DOHH2 (cell line): Measurements from ENCODE around the gene CNGB1.

Experiments used
- H3F3A ChIP-seq: fragments of 200-600 bp; sonication (generic), shearing (Covaris generic); 2 replicates; pipeline ENCODE4 v1.6.0; 2016; ENCODE audit warnings: antibody characterized with exemption, mild to moderate bottlenecking; ENCODE audit not compliant: control insufficient read depth, insufficient read depth
- H3K27ac ChIP-seq: fragments of 200-600 bp; sonication (generic); 2 replicates; pipeline ENCODE4 v1.5.1; 2014; ENCODE audit warnings: low read depth, mild to moderate bottlenecking, low read length, moderate library complexity
- H3K27me3 ChIP-seq: fragments of 200-600 bp; sonication (generic); 2 replicates; pipeline ENCODE4 v1.6.1; 2014; ENCODE audit warnings: mild to moderate bottlenecking, low read length, mixed read lengths; ENCODE audit not compliant: control insufficient read depth
- H3K36me3 ChIP-seq: fragments of 200-600 bp; sonication (generic); 2 replicates; pipeline ENCODE4 v1.6.1; 2014; ENCODE audit warnings: mild to moderate bottlenecking, low read length, moderate library complexity, mixed read lengths; ENCODE audit not compliant: control insufficient read depth
- H3K4me1 ChIP-seq: fragments of 200-600 bp; sonication (generic); 2 replicates; pipeline ENCODE4 v1.6.1; 2014; ENCODE audit warnings: mild to moderate bottlenecking, low read length, mixed read lengths; ENCODE audit not compliant: control insufficient read depth
- H3K4me2 ChIP-seq: fragments of 200-600 bp; sonication (generic); 2 replicates; pipeline ENCODE4 v1.6.0; 2014; ENCODE audit warnings: mild to moderate bottlenecking, low read length, moderate library complexity
- H3K4me3 ChIP-seq: fragments of 200-600 bp; sonication (generic); 2 replicates; pipeline ENCODE4 v1.5.1; 2014; ENCODE audit warnings: mild to moderate bottlenecking, low read length, mixed read lengths
- H3K79me2 ChIP-seq: fragments of 200-600 bp; sonication (generic); 2 replicates; pipeline ENCODE4 v1.6.1; 2014; ENCODE audit warnings: mild to moderate bottlenecking, low read length, mixed read lengths; ENCODE audit not compliant: control insufficient read depth
- H3K9me2 ChIP-seq: fragments of 200-600 bp; sonication (generic); replicated peaks from 2 replicates; pipeline ENCODE4 v1.6.1; 2014; ENCODE audit warnings: mild to moderate bottlenecking, low read length, mixed read lengths; ENCODE audit not compliant: control insufficient read depth
- H3K9me3 ChIP-seq: fragments of 200-600 bp; sonication (generic); 2 replicates; pipeline ENCODE4 v1.6.1; 2014; ENCODE audit warnings: antibody characterized with exemption, low read length, mixed read lengths; ENCODE audit not compliant: control insufficient read depth, insufficient read depth
- H4K20me1 ChIP-seq: fragments of 200-600 bp; sonication (generic); 2 replicates; pipeline ENCODE4 v1.6.0; 2014; ENCODE audit warnings: low read depth, mild to moderate bottlenecking, antibody characterized with exemption, low read length, moderate library complexity; ENCODE audit not compliant: control insufficient read depth, insufficient read depth
- EZH2phosphoT487 ChIP-seq: fragments of 200-600 bp; sonication (generic); IDR thresholded peaks from 2 replicates; pipeline ENCODE4 v1.6.1; 2017; ENCODE audit warnings: borderline replicate concordance, mild to moderate bottlenecking, antibody characterized with exemption, low read length, moderate library complexity, mixed read lengths
- TF ChIP-seq, protein P1 (sequence below): fragments of 200-600 bp; sonication (generic); IDR thresholded peaks from one replicate; pipeline ENCODE4 v1.5.1; 2014; ENCODE audit warnings: antibody characterized with exemption, mild to moderate bottlenecking, low read depth, low read length; ENCODE audit not compliant: poor library complexity, severe bottlenecking

The CNGB1 gene

DNA sequence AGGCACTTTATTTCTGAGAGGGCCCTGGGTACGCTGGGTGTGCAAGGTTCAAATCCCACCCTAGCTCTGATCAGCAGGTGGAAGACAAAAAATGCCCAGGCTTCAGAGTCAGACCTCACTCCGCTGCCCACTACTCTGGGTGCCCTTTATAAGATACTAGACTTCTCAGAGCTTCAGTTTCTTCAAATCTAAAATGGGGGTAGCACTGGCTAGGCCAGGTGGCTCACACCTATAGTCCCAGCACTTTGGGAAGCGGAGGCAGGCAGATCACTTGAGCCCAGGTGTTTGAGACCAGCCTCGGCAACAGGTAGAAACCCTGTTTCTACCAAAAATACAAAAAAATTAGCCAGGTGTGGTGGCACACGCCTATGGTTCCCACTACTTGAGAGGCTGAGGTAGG lies 32.0 kb upstream of the CNGB1 start:
- Histone ChIP-seq H4K20me1 (peaks cover 6% of the 10 kb centered on the region; the same call in 1 of the 2 replicates), H3F3A (peaks cover 7% of the 10 kb centered on the region; the same call in 1 of the 2 replicates), H3K4me3 (no peak overlapping the region), H3K9me3 (no peaks in the 10 kb centered on the region; the same call in 1 of the 2 replicates), H3K27me3 (no peaks in the 10 kb centered on the region), H3K79me2 (peaks cover 22% of the 10 kb centered on the region), H3K4me1 (peaks cover 25% of the 10 kb centered on the region), H3K36me3 (peaks cover 36% of the 10 kb centered on the region), H3K27ac (no peak overlapping the region), H3K4me2 (no peak overlapping the region), H3K9me2 (no peaks in the 10 kb centered on the region)
- TF ChIP-seq, protein P1, sequence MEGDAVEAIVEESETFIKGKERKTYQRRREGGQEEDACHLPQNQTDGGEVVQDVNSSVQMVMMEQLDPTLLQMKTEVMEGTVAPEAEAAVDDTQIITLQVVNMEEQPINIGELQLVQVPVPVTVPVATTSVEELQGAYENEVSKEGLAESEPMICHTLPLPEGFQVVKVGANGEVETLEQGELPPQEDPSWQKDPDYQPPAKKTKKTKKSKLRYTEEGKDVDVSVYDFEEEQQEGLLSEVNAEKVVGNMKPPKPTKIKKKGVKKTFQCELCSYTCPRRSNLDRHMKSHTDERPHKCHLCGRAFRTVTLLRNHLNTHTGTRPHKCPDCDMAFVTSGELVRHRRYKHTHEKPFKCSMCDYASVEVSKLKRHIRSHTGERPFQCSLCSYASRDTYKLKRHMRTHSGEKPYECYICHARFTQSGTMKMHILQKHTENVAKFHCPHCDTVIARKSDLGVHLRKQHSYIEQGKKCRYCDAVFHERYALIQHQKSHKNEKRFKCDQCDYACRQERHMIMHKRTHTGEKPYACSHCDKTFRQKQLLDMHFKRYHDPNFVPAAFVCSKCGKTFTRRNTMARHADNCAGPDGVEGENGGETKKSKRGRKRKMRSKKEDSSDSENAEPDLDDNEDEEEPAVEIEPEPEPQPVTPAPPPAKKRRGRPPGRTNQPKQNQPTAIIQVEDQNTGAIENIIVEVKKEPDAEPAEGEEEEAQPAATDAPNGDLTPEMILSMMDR, result no peak

- H3K4me1 ChIP-seq, result peaks cover 25% of the 10 kb centered on the region
Observed at GRCh38 chr16:58002416-58002800, 31.5 kb upstream of the CNGB1 start.

GRCh38 chr16:58001781-58002415 lies 31.0 kb upstream of the CNGB1 start:
- peaks cover 25% of the 10 kb centered on the region for H3K4me1 ChIP-seq
- H3K9me3 ChIP-seq, result no peaks in the 10 kb centered on the region; the same call in 1 of the 2 replicates
- no peaks in the 10 kb centered on the region for H3K9me2 ChIP-seq
- peak overlapping the region; percentile 99 for H3K4me2 ChIP-seq
- H3K4me3 ChIP-seq, result peak overlapping the region; percentile 77
- peaks cover 7% of the 10 kb centered on the region; the same call in 1 of the 2 replicates for H3F3A ChIP-seq
- TF ChIP-seq EZH2phosphoT487, result no peak
- no peak overlapping the region for H3K27ac ChIP-seq
- no peaks in the 10 kb centered on the region for H3K27me3 ChIP-seq
- peaks cover 6% of the 10 kb centered on the region; the same call in 1 of the 2 replicates for H4K20me1 ChIP-seq
- H3K36me3 ChIP-seq, result peaks cover 45% of the 10 kb centered on the region
- peaks cover 22% of the 10 kb centered on the region for H3K79me2 ChIP-seq

More at GRCh38 chr16:58002416-58002800, 31.5 kb upstream of the CNGB1 start:
- peak overlapping the region; percentile 99 for H3K4me2 ChIP-seq
- H3K9me2 ChIP-seq, result no peaks in the 10 kb centered on the region
- H4K20me1 ChIP-seq, result peaks cover 6% of the 10 kb centered on the region; the same call in 1 of the 2 replicates
- peak overlapping the region; percentile 77 for H3K4me3 ChIP-seq
- H3K79me2 ChIP-seq, result peaks cover 22% of the 10 kb centered on the region
- no peak overlapping the region for H3K27ac ChIP-seq
- peaks cover 7% of the 10 kb centered on the region; the same call in 1 of the 2 replicates for H3F3A ChIP-seq
- TF ChIP-seq, protein P1, result no peak
- no peak for TF ChIP-seq EZH2phosphoT487
- H3K9me3 ChIP-seq, result no peaks in the 10 kb centered on the region; the same call in 1 of the 2 replicates
- peaks cover 41% of the 10 kb centered on the region for H3K36me3 ChIP-seq
- H3K27me3 ChIP-seq, result no peaks in the 10 kb centered on the region
